ENCODE data around the gene GPC6. TPM values are rescaled to one million over a fixed set of nuclear protein-coding genes. Genes with fewer than 3 reads are reported as not detected.

Gene GPC6
- total and polyA plus RNA-seq, 2 donors (not counting 3 experiments of a cell fraction or from before 2014, with no cell fraction given), result 0.01 TPM; not detected in 1

GRCh38 chr13:93811071-93811737, 584.6 kb downstream of the GPC6 start:
- POLR2A ChIA-PET, result no interaction called here
- H3K4me2 ChIP-seq (ENCODE audit: insufficient read depth, low read length), result no peak overlapping the region
- H4K20me1 ChIP-seq (replicated peaks; ENCODE audit: control insufficient read depth, extremely low read depth, insufficient read depth, low read length), result no peaks in the 10 kb centered on the region
- H3K4me1 ChIP-seq (ENCODE audit: control insufficient read depth, extremely low read depth, insufficient read depth, low read length), result no peaks in the 10 kb centered on the region
- DNase-seq (ENCODE audit: low read depth, low spot score) (no peak), FAIRE-seq (no peak)
- no peaks in the 10 kb centered on the region for H3K36me3 ChIP-seq (ENCODE audit: control insufficient read depth in 2 of 2, extremely low read depth in 1 of 2, insufficient read depth in 2 of 2, low read length in 2 of 2)
- intact Hi-C loops (cut with micrococcal nuclease) (no loop called here), dilution Hi-C loops (cut with MboI; ENCODE audit: extremely low pct_ligation_motif_present, low sequenced_read_pairs) (no loop called here)
- CTCF ChIA-PET, result no interaction called here
- H3K9me1 ChIP-seq (replicated peaks; ENCODE audit: control insufficient read depth, extremely low read depth, insufficient read depth, low read length), result no peaks in the 10 kb centered on the region
- H3K9me3 ChIP-seq (replicated peaks; ENCODE audit: control insufficient read depth, insufficient read depth, low read length), result no peaks in the 10 kb centered on the region
- H3K9ac ChIP-seq (replicated peaks; ENCODE audit: extremely low read depth, insufficient read depth, low read length), result no peak overlapping the region
- H3K27me3 ChIP-seq (ENCODE audit: control insufficient read depth in 2 of 2, insufficient read depth in 2 of 2, low read length in 2 of 2), result no peaks in the 10 kb centered on the region
- no peaks in the 10 kb centered on the region for H3K79me2 ChIP-seq (ENCODE audit: control insufficient read depth, insufficient read depth, low read length)
- H3K4me3 ChIP-seq (replicated peaks in 1 of 3; ENCODE audit: insufficient read depth in 1 of 3, low read depth in 1 of 3, low read length in 3 of 3), result no peak overlapping the region
- BruUV-seq (replicated peaks), result no TSS peak
- no peak overlapping the region for H3K27ac ChIP-seq (ENCODE audit: insufficient read depth, low read depth, low read length)
- H2AFZ ChIP-seq (ENCODE audit: low read depth, low read length), result no peak overlapping the region
- TF ChIP-seq GATA2 (IDR thresholded peaks at IDR 0.05; ENCODE audit: insufficient read depth, insufficient read length, low read depth, low read length) (no peak), POLR2A (IDR thresholded peaks at IDR 0.05; ENCODE audit: low read depth, low read length) (no peak), POLR2AphosphoS5 (IDR thresholded peaks at IDR 0.05; ENCODE audit: insufficient read depth, low read depth, low read length) (no peak), CTCF (IDR thresholded peaks at IDR 0.05; ENCODE audit: extremely low read depth in 1 of 2, insufficient read depth in 1 of 2, low read depth in 1 of 2, low read length in 2 of 2) (no peak), MAX (IDR thresholded peaks at IDR 0.05; ENCODE audit: insufficient read depth, insufficient read length) (no peak), EZH2 (IDR thresholded peaks at IDR 0.05; ENCODE audit: borderline replicate concordance, low read depth, low read length, severe bottlenecking) (no peak), MYC (IDR thresholded peaks at IDR 0.05; ENCODE audit: low read depth, low read length) (no peak), FOS (IDR thresholded peaks at IDR 0.05; ENCODE audit: borderline replicate concordance, insufficient read depth, low read length) (no peak), JUN (IDR thresholded peaks at IDR 0.05; ENCODE audit: borderline replicate concordance, insufficient read depth, insufficient read length, low read depth) (no peak)

All from endothelial cell of umbilical vein (primary cell).